ENCODE measurements around the gene EBI3. TPM values are rescaled to one million over a fixed set of nuclear protein-coding genes. Genes with fewer than 3 reads are reported as not detected.

Gene EBI3
- total and polyA plus RNA-seq, 2 of the 13 experiments (the other 11 are each of a cell fraction or from before 2014, with no cell fraction given) = 3.4 TPM; not detected in 1

- TF ChIP-seq CENPBD1 (CRISPR knock-in tag; IDR thresholded peaks at IDR 0.05; ENCODE audit: borderline replicate concordance, low read depth) (no peak), ZBTB7B (CRISPR knock-in tag; IDR thresholded peaks at IDR 0.05) (no peak), HOXA7 (CRISPR knock-in tag; IDR thresholded peaks at IDR 0.05) (no peak)
Measured at GRCh38 chr19:4266253-4267000, 37.1 kb downstream of the EBI3 start (continued).

- ATAC-seq = peak; percentile 88
- no TSS peak for BruUV-seq (replicated peaks)
- no peak overlapping the region for H3K4me3 ChIP-seq (replicated peaks in 1 of 3; ENCODE audit: insufficient read depth in 1 of 3, low read depth in 2 of 3, low read length in 3 of 3)
- ChIA-PET CTCF (ENCODE audit: low intra/inter-chr PET ratio, low total read pairs) (interaction anchor here (0.6 to 3.2 kb wide), 5 partner anchors 31 to 133 kb away, joined by 3 to 41 read pairs (median 4); partner anchors contain the start of gene SH3GL1), POLR2A (interaction anchor here (0.8 to 2.8 kb wide), 14 partner anchors 10 to 124 kb away, joined by 3 to 23 read pairs (median 4); partner anchors contain the start of genes MPND, STAP2 and YJU2)
- H3K4me2 ChIP-seq (ENCODE audit: low read depth, low read length) = no peak overlapping the region
- no peak overlapping the region for H3K9ac ChIP-seq (ENCODE audit: insufficient read depth, low read depth, low read length)
- H3K27me3 ChIP-seq (ENCODE audit: control insufficient read depth in 1 of 2, insufficient read depth in 2 of 2, low read length in 2 of 2) = no peaks in the 10 kb centered on the region
- H3K4me1 ChIP-seq (ENCODE audit: insufficient read depth, low read length) = peaks cover 20% of the 10 kb centered on the region
- no peaks in the 10 kb centered on the region for H3K79me2 ChIP-seq (ENCODE audit: insufficient read depth, low read length)
- no peak overlapping the region for H2AFZ ChIP-seq (ENCODE audit: low read length)
- peak; percentile 87 for FAIRE-seq
- no peaks in the 10 kb centered on the region for H3K9me3 ChIP-seq (ENCODE audit: low read length)
- no peaks in the 10 kb centered on the region for H4K20me1 ChIP-seq (ENCODE audit: insufficient read depth, low read length)
- peak; percentile 72 for DNase-seq (ENCODE audit: low spot score)
- H3K36me3 ChIP-seq (replicated peaks in 1 of 2; ENCODE audit: control insufficient read depth in 1 of 2, insufficient read depth in 2 of 2, low read length in 2 of 2) = peaks cover 7 to 13% of the 10 kb centered on the region in 2 experiments; a peak in 3 of 5 replicates
- in situ Hi-C loops (cut with HindIII; ENCODE audit: extremely low pct_ligation_motif_present, low pct_unique_long_range_greater_than_20kb) = loop anchor here (5.0 kb wide), 1 partner anchor 85 kb away; no protein-coding TSS in a partner anchor
- peak overlapping the region; percentile 73 for H3K27ac ChIP-seq (ENCODE audit: extremely low read length, insufficient read depth, low read length)
- intact Hi-C loops (cut with micrococcal nuclease; ENCODE audit: unreplicated experiment) = loop anchor here (1.0 to 5.0 kb wide), 4 partner anchors 44 to 135 kb away; partner anchors contain the start of genes CHAF1A, MPND and SH3GL1
- WGBS (ENCODE audit: low lambda C conversion rate) = 34% methylated on average over 16 of the region's 21 CpGs
- peak; percentile 72 for TF ChIP-seq RAD21 (CRISPR knock-in tag; IDR thresholded peaks at IDR 0.05)
- peak; percentile 47; the same call in 1 of the 2 replicates for TF ChIP-seq RBFOX2 (IDR thresholded peaks at IDR 0.05; ENCODE audit: low read depth, low read length)
- 0 out of 2 replicates have a peak, but pooled peaks have one; percentile 20 for TF ChIP-seq ZBTB26 (CRISPR knock-in tag; IDR thresholded peaks at IDR 0.05; ENCODE audit: borderline replicate concordance)
- peak; percentile 48 for TF ChIP-seq ZFP36 (IDR thresholded peaks at IDR 0.05; ENCODE audit: borderline replicate concordance, low read depth, low read length, partially characterized antibody)
- TF ChIP-seq FOXO1 (CRISPR knock-in tag; IDR thresholded peaks at IDR 0.05) = no peak
- TF ChIP-seq GATAD1 (CRISPR knock-in tag; IDR thresholded peaks at IDR 0.05) = 0 out of 2 replicates have a peak, but pooled peaks have one; percentile 8
- 0 out of 2 replicates have a peak, but pooled peaks have one; percentile 9 for TF ChIP-seq SAP130 (CRISPR knock-in tag; IDR thresholded peaks at IDR 0.05; ENCODE audit: low read depth)
- TF ChIP-seq FOSL1 (CRISPR knock-in tag; IDR thresholded peaks at IDR 0.05; ENCODE audit: borderline replicate concordance) = no peak
- peak; percentile 46; the same call in 1 of the 2 replicates for TF ChIP-seq ZBTB33 (CRISPR knock-in tag; IDR thresholded peaks at IDR 0.05)
- peak; percentile 58; the same call in 1 of the 2 replicates for TF ChIP-seq ZNF572 (CRISPR knock-in tag; IDR thresholded peaks at IDR 0.05)
- TF ChIP-seq PREB (CRISPR knock-in tag; IDR thresholded peaks at IDR 0.05) = no peak
- TF ChIP-seq ZSCAN9 (CRISPR knock-in tag; IDR thresholded peaks at IDR 0.05; ENCODE audit: borderline replicate concordance) = no peak
Measured at GRCh38 chr19:4267101-4267900, 38.0 kb downstream of the EBI3 start.
